GM19025 (cell line): ENCODE data around the gene FMOD.

Experiments used
- ATAC-seq: cut with Tn5 transposase; IDR thresholded peaks from one replicate; pipeline ENCODE4 v1.9.1; 2021; ENCODE audit warnings: mild to moderate bottlenecking, low read depth, moderate library complexity; ENCODE audit not compliant: unreplicated experiment

Gene FMOD

GRCh38 chr1:203361945-203362719 lies 11.2 kb upstream of the FMOD start:
- no peak for ATAC-seq

- no peak for ATAC-seq
These were observed 9.7 kb upstream of the FMOD start for GRCh38 chr1:203360547-203361185.

GRCh38 chr1:203359010-203359571 lies 8.2 kb upstream of the FMOD start:
- no peak for ATAC-seq

GRCh38 chr1:203354246-203354645 lies 3.3 kb upstream of the FMOD start:
- ATAC-seq: no peak

- ATAC-seq: no peak
These were observed 2.6 kb upstream of the FMOD start for GRCh38 chr1:203353486-203353885.

- ATAC-seq: no peak
These were observed 973 bp downstream of the FMOD start for GRCh38 chr1:203349773-203350524.

- no peak for ATAC-seq
These were observed 1.8 kb downstream of the FMOD start for GRCh38 chr1:203349166-203349565.

GRCh38 chr1:203346769-203347102 lies 4.2 kb downstream of the FMOD start:
- no peak for ATAC-seq

- no peak for ATAC-seq
These were observed 4.7 kb downstream of the FMOD start for GRCh38 chr1:203346060-203346768.

GRCh38 chr1:203343956-203344754 lies 6.8 kb downstream of the FMOD start:
- ATAC-seq: no peak

GRCh38 chr1:203342192-203342940 lies 8.6 kb downstream of the FMOD start:
- no peak for ATAC-seq

- no peak for ATAC-seq
These were observed 10.7 kb downstream of the FMOD start for GRCh38 chr1:203340112-203340790.

- ATAC-seq: no peak
These were observed 12.4 kb downstream of the FMOD start for GRCh38 chr1:203338335-203339036.

- ATAC-seq: no peak
These were observed 14.8 kb downstream of the FMOD start for GRCh38 chr1:203336097-203336496.

- no peak for ATAC-seq
These were observed 15.4 kb downstream of the FMOD start for GRCh38 chr1:203335503-203335902.

- ATAC-seq: no peak
These were observed 19.7 kb downstream of the FMOD start for GRCh38 chr1:203331224-203331623.

- no peak for ATAC-seq
These were observed 22.2 kb downstream of the FMOD start for GRCh38 chr1:203328714-203329122.
